A549 (cell line): ENCODE data around the gene FBXW9.

Experiments
- CTCF ChIP-seq: fragments of >200 bp; sonication (Bioruptor Twin); formaldehyde crosslinking; IDR thresholded peaks from 3 replicates; pipeline ENCODE4 v1.5.1; 2016
- PHF8 ChIP-seq: fragments of 200-600 bp; sonication (generic); IDR thresholded peaks from 2 replicates; pipeline ENCODE4 v1.6.1; 2016; ENCODE audit warnings: low read depth, mild to moderate bottlenecking, antibody characterized with exemption, moderate library complexity, borderline replicate concordance
- POLR2A ChIP-seq: IDR thresholded peaks from 2 replicates; pipeline ENCODE4 v1.6.1; 2012; ENCODE audit warnings: mild to moderate bottlenecking, low read length

- TF ChIP-seq CTCF (no peak), PHF8 (no peak), POLR2A (no peak)
Observed at GRCh38 chr19:12705654-12706331, 9.4 kb upstream of the FBXW9 start.
